MM.1S (cell line): ENCODE results near the gene CDHR5.

Experiments used
- CTCF ChIP-seq: fragments of 300-600 bp; sonication (generic); IDR thresholded peaks from 2 replicates; pipeline ENCODE4 v1.5.1; 2016; ENCODE audit warnings: antibody characterized with exemption, low read length, mixed read lengths
- EZH2 ChIP-seq: fragments of 300-600 bp; sonication (generic); optimal IDR thresholded peaks from 2 replicates; pipeline ENCODE3; 2017; ENCODE audit warnings: low read depth, mild to moderate bottlenecking, antibody characterized with exemption, low read length, mixed read lengths

DNA sequence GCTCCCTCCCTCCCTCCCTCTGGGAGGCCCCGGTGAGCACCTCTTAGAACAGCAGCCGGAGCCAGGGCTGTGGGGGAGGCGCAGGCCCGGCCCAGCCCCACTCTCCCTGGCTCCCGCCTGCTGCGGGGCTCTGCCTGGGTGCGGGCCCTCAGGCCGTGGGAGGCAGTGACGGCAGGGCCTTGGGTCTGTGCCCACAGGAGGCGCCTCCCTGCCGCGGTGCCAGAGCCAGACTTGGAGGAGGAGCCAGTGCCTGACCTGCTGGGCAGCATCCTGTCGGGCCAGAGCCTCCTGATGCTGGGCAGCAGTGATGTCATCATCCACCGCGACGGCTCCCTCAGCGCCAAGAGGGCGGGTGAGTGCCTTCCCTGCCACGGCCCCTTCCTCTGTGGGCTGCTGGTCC is 18.5 kb downstream of the CDHR5 start:
- TF ChIP-seq EZH2 (no peak), CTCF (no peak)
